HUES64 (cell line): Measurements from ENCODE around the gene KCNQ1.

Source experiments
- H3K27ac ChIP-seq: 2 replicates; pipeline ENCODE4 v1.7.0; 2013; ENCODE audit warnings: low read depth, low read length, inconsistent platforms
- H3K27me3 ChIP-seq: 2 replicates; pipeline ENCODE4 v1.6.1; 2013; ENCODE audit warnings: mild to moderate bottlenecking, low read length; ENCODE audit not compliant: insufficient read depth
- H3K36me3 ChIP-seq: 2 replicates; pipeline ENCODE4 v1.6.1; 2013; ENCODE audit warnings: mild to moderate bottlenecking, low read length; ENCODE audit not compliant: insufficient read depth
- H3K4me1 ChIP-seq: 2 replicates; pipeline ENCODE4 v1.6.1; 2013; ENCODE audit warnings: mild to moderate bottlenecking, low read length, moderate library complexity; ENCODE audit not compliant: insufficient read depth
- H3K4me3 ChIP-seq: 2 replicates; pipeline ENCODE4 v1.5.1; 2013; ENCODE audit warnings: mild to moderate bottlenecking, low read length, moderate library complexity
- H3K9ac ChIP-seq: 2 replicates; pipeline ENCODE4 v1.6.1; 2013; ENCODE audit warnings: mild to moderate bottlenecking, low read depth, low read length
- H3K9me3 ChIP-seq: 2 replicates; pipeline ENCODE4 v1.6.1; 2013; ENCODE audit warnings: low read depth, low read length; ENCODE audit not compliant: insufficient read depth
- WGBS: fragments of 150-250, 120-280 bp; methylation state at CpG from one replicate; pipeline ENCODE4 v1.1.7; 2013; ENCODE audit warnings: missing lambda C conversion rate; 5-methylcytosine and 5-hydroxymethylcytosine counted together

KCNQ1 gene

GRCh38 chr11:2531987-2532703, 87.3 kb downstream of the KCNQ1 start:
- 83% methylated on average over 21 of the region's 21 CpGs for WGBS
- Histone ChIP-seq H3K9ac (no peak overlapping the region), H3K4me3 (no peak overlapping the region)

GRCh38 chr11:2532704-2533586, 88.1 kb downstream of the KCNQ1 start:
- H3K9ac ChIP-seq = peak overlapping the region; percentile 64
- peak overlapping the region; percentile 77 for H3K27ac ChIP-seq
- H3K4me1 ChIP-seq = peaks cover 7% of the 10 kb centered on the region
- H3K27me3 ChIP-seq = peaks cover 22% of the 10 kb centered on the region
- H3K9me3 ChIP-seq = no peaks in the 10 kb centered on the region
- 21% methylated on average over 43 of the region's 43 CpGs for WGBS
- no peak overlapping the region for H3K4me3 ChIP-seq
- no peaks in the 10 kb centered on the region for H3K36me3 ChIP-seq

More at GRCh38 chr11:2531987-2532703, 87.3 kb downstream of the KCNQ1 start:
- Histone ChIP-seq H3K9me3 (no peaks in the 10 kb centered on the region), H3K36me3 (no peaks in the 10 kb centered on the region), H3K27me3 (peaks cover 22% of the 10 kb centered on the region), H3K27ac (no peak overlapping the region), H3K4me1 (peaks cover 7% of the 10 kb centered on the region)

- H3K27me3 ChIP-seq = peaks cover 21% of the 10 kb centered on the region
- no peaks in the 10 kb centered on the region for H3K36me3 ChIP-seq
- H3K27ac ChIP-seq = peak overlapping the region; percentile 77
- no peak overlapping the region for H3K4me3 ChIP-seq
- H3K9me3 ChIP-seq = no peaks in the 10 kb centered on the region
- H3K9ac ChIP-seq = peak overlapping the region; percentile 64
- WGBS = 28% methylated on average over 22 of the region's 22 CpGs
- H3K4me1 ChIP-seq = peaks cover 7% of the 10 kb centered on the region
Measured at GRCh38 chr11:2533587-2534133, 88.9 kb downstream of the KCNQ1 start.

- H3K36me3 ChIP-seq = no peaks in the 10 kb centered on the region
- no peak overlapping the region for H3K4me3 ChIP-seq
- no peaks in the 10 kb centered on the region for H3K9me3 ChIP-seq
- 83% methylated on average over 31 of the region's 31 CpGs for WGBS
- peaks cover 7% of the 10 kb centered on the region for H3K4me1 ChIP-seq
- peak overlapping the region; percentile 71 for H3K27ac ChIP-seq
- H3K9ac ChIP-seq = no peak overlapping the region
- peaks cover 25% of the 10 kb centered on the region for H3K27me3 ChIP-seq
Measured at GRCh38 chr11:2534134-2534956, 89.5 kb downstream of the KCNQ1 start.

GRCh38 chr11:2534957-2535672, 90.3 kb downstream of the KCNQ1 start:
- Histone ChIP-seq H3K27ac (no peak overlapping the region), H3K27me3 (peaks cover 25% of the 10 kb centered on the region), H3K4me3 (no peak overlapping the region), H3K9me3 (no peaks in the 10 kb centered on the region), H3K4me1 (peaks cover 7% of the 10 kb centered on the region), H3K9ac (no peak overlapping the region), H3K36me3 (no peaks in the 10 kb centered on the region)
- WGBS = 94% methylated on average over 15 of the region's 15 CpGs

- H3K9me3 ChIP-seq = no peaks in the 10 kb centered on the region
- no peak overlapping the region for H3K27ac ChIP-seq
- H3K4me1 ChIP-seq = peaks cover 7% of the 10 kb centered on the region
- H3K36me3 ChIP-seq = no peaks in the 10 kb centered on the region
- H3K9ac ChIP-seq = no peak overlapping the region
- WGBS = 92% methylated on average over 27 of the region's 27 CpGs
- H3K4me3 ChIP-seq = no peak overlapping the region
- peaks cover 32% of the 10 kb centered on the region for H3K27me3 ChIP-seq
Measured at GRCh38 chr11:2535673-2536439, 91.0 kb downstream of the KCNQ1 start.

GRCh38 chr11:2536440-2536989, 91.7 kb downstream of the KCNQ1 start:
- no peak overlapping the region for H3K4me3 ChIP-seq
- no peaks in the 10 kb centered on the region for H3K36me3 ChIP-seq
- WGBS = 92% methylated on average over 19 of the region's 19 CpGs
- peaks cover 36% of the 10 kb centered on the region for H3K27me3 ChIP-seq
- H3K27ac ChIP-seq = no peak overlapping the region
- H3K4me1 ChIP-seq = peaks cover 7% of the 10 kb centered on the region
- no peak overlapping the region for H3K9ac ChIP-seq
- no peaks in the 10 kb centered on the region for H3K9me3 ChIP-seq

- Histone ChIP-seq H3K36me3 (no peaks in the 10 kb centered on the region), H3K27ac (no peak overlapping the region), H3K27me3 (peaks cover 40% of the 10 kb centered on the region), H3K9ac (no peak overlapping the region), H3K4me3 (no peak overlapping the region), H3K9me3 (no peaks in the 10 kb centered on the region), H3K4me1 (peaks cover 7% of the 10 kb centered on the region)
- WGBS = 96% methylated on average over 9 of the region's 9 CpGs
Measured at GRCh38 chr11:2537010-2537705, 92.3 kb downstream of the KCNQ1 start.

- Histone ChIP-seq H3K36me3 (no peaks in the 10 kb centered on the region), H3K27ac (no peak overlapping the region), H3K4me1 (peaks cover 6% of the 10 kb centered on the region)
Measured at GRCh38 chr11:2537896-2538724, 93.3 kb downstream of the KCNQ1 start.

More at GRCh38 chr11:2537896-2538724, 93.3 kb downstream of the KCNQ1 start:
- Histone ChIP-seq H3K4me3 (no peak overlapping the region), H3K9me3 (no peaks in the 10 kb centered on the region), H3K27me3 (peaks cover 48% of the 10 kb centered on the region), H3K9ac (no peak overlapping the region)
- WGBS = 94% methylated on average over 27 of the region's 27 CpGs
